ENCODE results near the gene MFN2.

Gene MFN2

GRCh38 chr1:11985171-11985570, 4.9 kb downstream of the MFN2 start:
- TF ChIP-seq CTCF (IDR thresholded peaks at IDR 0.05; ENCODE audit: low read depth, low read length) = no peak
- no peak overlapping the region for H3K4me3 ChIP-seq (ENCODE audit: low read depth, low read length)

GRCh38 chr1:11985851-11986250, 5.6 kb downstream of the MFN2 start:
- H3K4me3 ChIP-seq (ENCODE audit: low read depth, low read length) = no peak overlapping the region
- no peak for TF ChIP-seq CTCF (IDR thresholded peaks at IDR 0.05; ENCODE audit: low read depth, low read length)

- no peak overlapping the region for H3K4me3 ChIP-seq (ENCODE audit: low read depth, low read length)
- no peak for TF ChIP-seq CTCF (IDR thresholded peaks at IDR 0.05; ENCODE audit: low read depth, low read length)
Observed at GRCh38 chr1:11989669-11990068, 9.4 kb downstream of the MFN2 start.

- H3K4me3 ChIP-seq (ENCODE audit: low read depth, low read length) = no peak overlapping the region
- no peak for TF ChIP-seq CTCF (IDR thresholded peaks at IDR 0.05; ENCODE audit: low read depth, low read length)
Observed at GRCh38 chr1:11990303-11991032, 10.2 kb downstream of the MFN2 start.

- TF ChIP-seq CTCF (IDR thresholded peaks at IDR 0.05; ENCODE audit: low read depth, low read length) = no peak
- H3K4me3 ChIP-seq (ENCODE audit: low read depth, low read length) = no peak overlapping the region
Observed at GRCh38 chr1:11991969-11992676, 11.9 kb downstream of the MFN2 start.

- TF ChIP-seq CTCF (IDR thresholded peaks at IDR 0.05; ENCODE audit: low read depth, low read length) = no peak
- no peak overlapping the region for H3K4me3 ChIP-seq (ENCODE audit: low read depth, low read length)
Observed at GRCh38 chr1:11997081-11997850, 17.0 kb downstream of the MFN2 start.

Measured in WI38 (cell line).